Vagina (tissue), 2 donors: ENCODE measurements around the gene NAGA. TPM values are rescaled to one million over a fixed set of nuclear protein-coding genes. Genes with fewer than 3 reads are reported as not detected.
A peak's percentile ranks its signal among the peaks of the same experiment; 100 is the strongest.
"Not testable (repeated sequence)": the region's sequence is repeated elsewhere in the genome, so short reads cannot be mapped to it uniquely, and the experiment has no call there.

Experiments
- DNase-seq, 2 donors: peaks; one replicate each; pipeline ENCODE4 v3.0.0-alpha.2; 2017; ENCODE audit errors: extremely low spot score in 2 of 2
- H3K27ac ChIP-seq: fragments of 200-600 bp; sonication (generic); one replicate; pipeline ENCODE4 v1.5.1; 2019
- H3K27me3 ChIP-seq: fragments of 200-600 bp; sonication (generic); one replicate; pipeline ENCODE4 v1.5.1; 2019
- H3K36me3 ChIP-seq, 2 donors: fragments of 200-600 bp; sonication (generic); one replicate each; pipeline ENCODE4 v1.5.1; 2017 to 2019
- H3K4me1 ChIP-seq: fragments of 200-600 bp; sonication (generic); one replicate; pipeline ENCODE4 v1.5.1; 2019
- H3K4me3 ChIP-seq, 2 donors: fragments of 200-600 bp; sonication (generic); 1 replicate in 1 of 2; 2 replicates in 1 of 2; pipeline ENCODE4 v1.5.1; 2016 to 2019
- H3K9me3 ChIP-seq: fragments of 200-600 bp; sonication (generic); one replicate; pipeline ENCODE4 v1.5.1; 2019
- POLR2A ChIP-seq, 2 donors: fragments of 450-650 bp; IDR thresholded peaks; one replicate each; pipeline ENCODE4 v1.6.1; 2017; ENCODE audit warnings: antibody characterized with exemption in 2 of 2, mild to moderate bottlenecking in 2 of 2, moderate library complexity in 2 of 2
- POLR2AphosphoS5 ChIP-seq, 2 donors: sonication (generic); formaldehyde crosslinking; IDR thresholded peaks; one replicate each; pipeline ENCODE4 v1.9.0; 2017; ENCODE audit warnings: antibody characterized with exemption in 2 of 2, mild to moderate bottlenecking in 2 of 2, low read depth in 1 of 2; ENCODE audit not compliant: insufficient read depth in 1 of 2
- intact Hi-C: fragments of 100-400 bp; cut with DNase I; formaldehyde crosslinking; loops from one replicate; pipeline ENCODE4 v1.15.1; 2023
- total RNA-seq: library from RNA; depleted of rRNA; stranded (reverse); fragments of >200 nt; gene quantifications from one replicate; pipeline ENCODE4 v1.2.3, GENCODE V29; 2016
- TF ChIP-seq, protein P1 (sequence below), 3 experiments: fragments of 450-650 bp in 2 of 3; fragments of 200-600 bp in 1 of 3; sonication (generic) in 1 of 3; IDR thresholded peaks; one replicate each; pipeline ENCODE4 v1.5.1; 2017 to 2019; ENCODE audit warnings: antibody characterized with exemption in 3 of 3, mild to moderate bottlenecking in 2 of 3, moderate library complexity in 2 of 3

Gene NAGA
- 28.2 TPM for total RNA-seq

- DNase-seq = peak in 1 of 2 donors; percentile 96
- Histone ChIP-seq H3K9me3 (no peaks in the 10 kb centered on the region), H3K27ac (peak within 1 kb of the TSS; percentile 86), H3K36me3 (peaks cover 0 to 17% of the 10 kb centered on the region in 2 donors), H3K27me3 (no peaks in the 10 kb centered on the region), H3K4me1 (peaks cover 44% of the 10 kb centered on the region), H3K4me3 (peak within 1 kb of the TSS; percentile 64 to 66)
- TF ChIP-seq POLR2AphosphoS5 (IDR thresholded peaks at IDR 0.05; ENCODE audit: insufficient read depth in 1 of 2, low read depth in 1 of 2) = peak; percentile 87 to 99
- TF ChIP-seq, protein P1, sequence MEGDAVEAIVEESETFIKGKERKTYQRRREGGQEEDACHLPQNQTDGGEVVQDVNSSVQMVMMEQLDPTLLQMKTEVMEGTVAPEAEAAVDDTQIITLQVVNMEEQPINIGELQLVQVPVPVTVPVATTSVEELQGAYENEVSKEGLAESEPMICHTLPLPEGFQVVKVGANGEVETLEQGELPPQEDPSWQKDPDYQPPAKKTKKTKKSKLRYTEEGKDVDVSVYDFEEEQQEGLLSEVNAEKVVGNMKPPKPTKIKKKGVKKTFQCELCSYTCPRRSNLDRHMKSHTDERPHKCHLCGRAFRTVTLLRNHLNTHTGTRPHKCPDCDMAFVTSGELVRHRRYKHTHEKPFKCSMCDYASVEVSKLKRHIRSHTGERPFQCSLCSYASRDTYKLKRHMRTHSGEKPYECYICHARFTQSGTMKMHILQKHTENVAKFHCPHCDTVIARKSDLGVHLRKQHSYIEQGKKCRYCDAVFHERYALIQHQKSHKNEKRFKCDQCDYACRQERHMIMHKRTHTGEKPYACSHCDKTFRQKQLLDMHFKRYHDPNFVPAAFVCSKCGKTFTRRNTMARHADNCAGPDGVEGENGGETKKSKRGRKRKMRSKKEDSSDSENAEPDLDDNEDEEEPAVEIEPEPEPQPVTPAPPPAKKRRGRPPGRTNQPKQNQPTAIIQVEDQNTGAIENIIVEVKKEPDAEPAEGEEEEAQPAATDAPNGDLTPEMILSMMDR (IDR thresholded peaks at IDR 0.05) = no peak
- TF ChIP-seq POLR2A (IDR thresholded peaks at IDR 0.05) = peak in 1 of 2 donors; percentile 64
- intact Hi-C loops = loop anchor here (10.0 kb wide), 1 partner anchor 374 kb away; no protein-coding TSS in a partner anchor
Measured at GRCh38 chr22:42070517-42071422, at the start of gene NAGA. Gene NAGA (minus strand): TSS chr22:42070812. CDS start chr22:42070297, 515 bp downstream.

DNA sequence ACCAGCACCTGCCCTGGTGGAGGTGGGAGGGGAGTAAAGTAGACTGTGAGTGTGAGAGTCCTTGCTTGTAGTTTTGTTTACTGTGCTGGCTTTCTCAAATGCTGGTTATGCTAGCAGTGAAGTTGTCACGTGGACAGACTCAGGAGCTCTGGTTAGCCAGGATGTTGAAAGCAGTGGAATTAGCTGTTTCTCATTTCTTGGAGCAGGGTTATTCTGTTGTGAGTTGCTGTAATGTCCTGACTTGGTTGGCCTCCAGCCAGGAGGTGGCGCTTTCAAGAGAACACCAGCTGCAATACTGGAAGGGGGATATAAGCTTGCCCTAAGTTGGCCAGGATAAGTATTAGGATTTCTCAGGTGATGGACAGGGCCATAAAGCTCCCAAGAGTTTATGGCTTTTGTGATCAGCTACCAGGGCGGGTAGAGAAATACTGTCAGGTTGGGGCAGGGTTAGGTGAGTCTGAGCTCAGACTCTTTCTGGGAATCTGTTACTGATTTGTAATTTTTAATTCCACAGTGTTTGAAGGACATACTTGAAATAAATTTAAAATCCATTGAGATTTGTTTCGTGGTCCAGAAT is 46.3 kb upstream of the NAGA start:
- intact Hi-C loops = no loop called here
- TF ChIP-seq POLR2A (IDR thresholded peaks at IDR 0.05) (no peak), POLR2AphosphoS5 (IDR thresholded peaks at IDR 0.05; ENCODE audit: insufficient read depth in 1 of 2, low read depth in 1 of 2) (no peak)
- TF ChIP-seq, protein P1 (IDR thresholded peaks at IDR 0.05) = no peak
- no peak overlapping the region for H3K4me3 ChIP-seq
- no peaks in the 10 kb centered on the region for H3K36me3 ChIP-seq
- H3K4me1 ChIP-seq = no peaks in the 10 kb centered on the region
- H3K9me3 ChIP-seq = peaks cover 11% of the 10 kb centered on the region
- no peaks in the 10 kb centered on the region for H3K27me3 ChIP-seq
- no peak overlapping the region for H3K27ac ChIP-seq
- DNase-seq = no peak

DNA sequence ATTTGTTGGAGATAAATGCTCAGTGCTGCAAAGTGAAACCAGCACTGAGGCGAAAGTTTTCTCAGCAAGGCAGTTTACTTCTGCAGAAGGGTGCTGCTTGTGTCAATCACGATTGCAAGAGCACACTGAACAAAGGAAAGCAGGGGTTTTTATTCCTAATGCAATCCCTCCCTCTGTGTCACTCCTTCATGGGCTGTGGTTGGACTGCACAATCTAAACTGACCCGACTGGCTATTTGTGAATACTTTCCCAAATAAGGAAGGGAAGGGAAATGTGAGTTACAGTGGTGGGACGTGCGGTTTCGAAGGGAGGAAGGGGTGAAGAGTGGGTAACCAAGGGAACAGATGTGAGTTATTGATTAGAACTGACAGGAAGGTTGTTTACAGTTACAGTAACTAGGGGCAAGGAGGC is 44.8 kb upstream of the NAGA start:
- H3K9me3 ChIP-seq = peaks cover 11% of the 10 kb centered on the region
- H3K4me3 ChIP-seq, H3K27me3 ChIP-seq, H3K4me1 ChIP-seq, DNase-seq, H3K27ac ChIP-seq, intact Hi-C loops, H3K36me3 ChIP-seq: not testable (repeated sequence)

- DNase-seq = no peak
- H3K27ac ChIP-seq = no peak overlapping the region
- no peak for TF ChIP-seq POLR2A (IDR thresholded peaks at IDR 0.05)
- no peaks in the 10 kb centered on the region for H3K4me1 ChIP-seq
- no peaks in the 10 kb centered on the region for H3K36me3 ChIP-seq
- no peaks in the 10 kb centered on the region for H3K27me3 ChIP-seq
- intact Hi-C loops = no loop called here
- no peak overlapping the region for H3K4me3 ChIP-seq
- peaks cover 11% of the 10 kb centered on the region for H3K9me3 ChIP-seq
Measured at GRCh38 chr22:42114721-42115120, 44.1 kb upstream of the NAGA start.

DNA sequence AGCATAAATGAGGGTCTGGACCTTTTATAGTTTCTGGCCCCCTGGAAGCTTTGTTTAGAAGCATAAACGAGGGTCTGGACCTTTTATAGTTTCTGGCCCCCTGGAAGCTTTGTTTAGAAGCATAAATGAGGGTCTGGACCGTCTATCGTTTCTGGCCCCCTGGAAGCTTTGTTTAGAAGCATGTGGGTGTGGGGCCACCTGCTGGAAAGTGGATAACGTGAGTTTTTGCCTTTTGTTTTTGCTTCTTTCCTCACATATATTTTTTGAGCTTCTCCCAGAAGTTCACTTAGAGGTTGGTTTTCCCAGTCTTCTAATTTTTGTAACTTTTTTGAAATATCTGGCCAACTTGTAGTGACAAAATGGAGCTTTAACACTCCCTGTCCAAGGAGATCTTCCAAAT is 42.2 kb upstream of the NAGA start:
- H3K36me3 ChIP-seq, H3K4me3 ChIP-seq, DNase-seq, H3K27ac ChIP-seq, H3K27me3 ChIP-seq, intact Hi-C loops, H3K4me1 ChIP-seq: not testable (repeated sequence)
- H3K9me3 ChIP-seq = peaks cover 11% of the 10 kb centered on the region

GRCh38 chr22:42111798-42112197 is 41.2 kb upstream of the NAGA start:
- TF ChIP-seq, protein P1 (IDR thresholded peaks at IDR 0.05) = no peak
- no peak for TF ChIP-seq POLR2AphosphoS5 (IDR thresholded peaks at IDR 0.05; ENCODE audit: insufficient read depth in 1 of 2, low read depth in 1 of 2)
- TF ChIP-seq POLR2A (IDR thresholded peaks at IDR 0.05) = no peak
- Histone ChIP-seq H3K27me3 (no peaks in the 10 kb centered on the region), H3K9me3 (peaks cover 11% of the 10 kb centered on the region), H3K36me3 (no peaks in the 10 kb centered on the region), H3K4me1 (no peaks in the 10 kb centered on the region), H3K27ac (no peak overlapping the region), H3K4me3 (no peak overlapping the region)
- no peak for DNase-seq
- intact Hi-C loops = no loop called here
